B cell (primary cell): ENCODE data around the gene CHST3. TPM values are rescaled to one million over a fixed set of nuclear protein-coding genes. Genes with fewer than 3 reads are reported as not detected.

Experiments
- ATAC-seq: fragments of 200-7000 bp; cut with Tn5 transposase; one replicate; pipeline ENCODE4 v1.10.0; 2021; ENCODE audit warnings: low read depth, mild to moderate bottlenecking, moderate number of reproducible peaks, moderate library complexity
- CTCF ChIA-PET: fragments of 350-600 bp; sonication (Branson Sonifier 250); formaldehyde crosslinking; loops from one replicate; lab custom pipeline; 2021; ENCODE audit warnings: antibody characterized with exemption, inconsistent platforms; lab: Charles Lee
- POLR2A ChIA-PET: fragments of 350-600 bp; sonication (Branson Sonifier 250); formaldehyde crosslinking; loops from one replicate; lab custom pipeline; 2021; ENCODE audit warnings: antibody characterized with exemption; lab: Charles Lee
- DNase-seq: peaks from one replicate; pipeline ENCODE4 v3.0.0; 2013
- H2AFZ ChIP-seq: 2 replicates; pipeline ENCODE4 v1.6.1; 2012; ENCODE audit warnings: mild to moderate bottlenecking, low read depth, low read length; ENCODE audit not compliant: insufficient read depth, poor library complexity, severe bottlenecking
- H3K27ac ChIP-seq, 2 donors: 1 replicate in 1 of 2; 2 replicates in 1 of 2; pipeline ENCODE4 v1.5.1; 2012 to 2013; ENCODE audit warnings: low read length in 2 of 2, mild to moderate bottlenecking in 2 of 2, moderate library complexity in 1 of 2
- H3K27me3 ChIP-seq, 4 experiments: fragments of 200-600 bp in 1 of 4; sonication (generic) in 1 of 4; replicated peaks in 1 of 4; 1 replicate in 2 of 4; 2 replicates in 2 of 4; pipeline versions ENCODE4 v1.6.1 to v1.7.0; 2013 to 2016; ENCODE audit warnings: low read length in 3 of 4, mild to moderate bottlenecking in 2 of 4, mixed read lengths in 1 of 4, moderate library complexity in 1 of 4; ENCODE audit not compliant: insufficient read depth in 4 of 4, control insufficient read depth in 3 of 4; ENCODE audit errors: control extremely low read depth in 1 of 4
- H3K36me3 ChIP-seq, 2 experiments: replicated peaks in 1 of 2; 1 replicate in 1 of 2; 2 replicates in 1 of 2; pipeline versions ENCODE4 v1.6.1 to v1.7.1; 2013; ENCODE audit warnings: low read length in 1 of 2; ENCODE audit not compliant: insufficient read depth in 2 of 2, control insufficient read depth in 1 of 2; ENCODE audit errors: control extremely low read depth in 1 of 2, extremely low read depth in 1 of 2
- H3K4me1 ChIP-seq, 2 donors: fragments of 200-600 bp in 1 of 2; sonication (generic) in 1 of 2; 1 replicate in 1 of 2; 2 replicates in 1 of 2; pipeline versions ENCODE4 v1.5.1 to v1.6.1; 2013 to 2017; ENCODE audit warnings: low read length in 2 of 2; ENCODE audit not compliant: control insufficient read depth in 2 of 2, insufficient read depth in 2 of 2
- H3K4me2 ChIP-seq: replicated peaks from 2 replicates; pipeline ENCODE3; 2012; ENCODE audit warnings: mild to moderate bottlenecking, low read depth, low read length; ENCODE audit not compliant: poor library complexity, severe bottlenecking
- H3K4me3 ChIP-seq, 5 experiments: fragments of 200-600 bp in 1 of 5; sonication (generic) in 1 of 5; 1 replicate in 3 of 5; 2 replicates in 2 of 5; pipeline versions ENCODE4 v1.5.1 to v1.7.0; 2011 to 2016; ENCODE audit warnings: low read length in 4 of 5, mild to moderate bottlenecking in 4 of 5, low read depth in 2 of 5, control low read depth in 1 of 5, moderate library complexity in 1 of 5; ENCODE audit not compliant: insufficient read depth in 1 of 5; ENCODE audit errors: control extremely low read depth in 1 of 5, extremely low read depth in 1 of 5
- H3K79me2 ChIP-seq: fragments of 200-600 bp; sonication (generic); one replicate; pipeline ENCODE4 v1.6.0; 2016; ENCODE audit warnings: low read length; ENCODE audit not compliant: control insufficient read depth, insufficient read depth
- H3K9ac ChIP-seq: fragments of 200-600 bp; sonication (generic); 2 replicates; pipeline ENCODE4 v1.6.1; 2017; ENCODE audit warnings: mild to moderate bottlenecking, low read length, moderate library complexity
- H3K9me3 ChIP-seq, 3 donors: one replicate each; pipeline versions ENCODE4 v1.6.1 to v1.7.1; 2013; ENCODE audit warnings: low read length in 2 of 3; ENCODE audit not compliant: control insufficient read depth in 2 of 3, insufficient read depth in 1 of 3; ENCODE audit errors: control extremely low read depth in 1 of 3
- H4K20me1 ChIP-seq: 2 replicates; pipeline ENCODE4 v1.6.0; 2012; ENCODE audit warnings: mild to moderate bottlenecking, low read length; ENCODE audit not compliant: insufficient read depth, control insufficient read depth, poor library complexity, severe bottlenecking
- H3K27ac Mint-ChIP-seq: one replicate; pipeline ENCODE4 v1.8.0; 2021; ENCODE audit warnings: mixed read lengths
- H3K27me3 Mint-ChIP-seq: one replicate; pipeline ENCODE4 v1.8.0; 2021; ENCODE audit warnings: mixed read lengths
- H3K4me1 Mint-ChIP-seq: one replicate; pipeline ENCODE4 v1.8.0; 2021; ENCODE audit warnings: mixed read lengths
- H3K4me3 Mint-ChIP-seq: one replicate; pipeline ENCODE4 v1.8.0; 2021; ENCODE audit warnings: mixed read lengths
- H3K9me3 Mint-ChIP-seq: one replicate; pipeline ENCODE4 v1.8.0; 2022; ENCODE audit warnings: mixed read lengths; ENCODE audit not compliant: insufficient read depth
- EZH2 ChIP-seq: IDR thresholded peaks from 2 replicates; pipeline ENCODE4 v1.6.1; 2012; ENCODE audit warnings: borderline replicate concordance, low read depth, mild to moderate bottlenecking, moderate library complexity, low read length; ENCODE audit not compliant: insufficient read depth, poor library complexity, severe bottlenecking
- WGBS: methylation state at CpG from one replicate; pipeline ENCODE4 v1.1.5; 2013; ENCODE audit warnings: missing lambda C conversion rate; ENCODE audit not compliant: insufficient coverage; 5-methylcytosine and 5-hydroxymethylcytosine counted together
- intact Hi-C: fragments of 100-400 bp; cut with micrococcal nuclease; formaldehyde crosslinking; loops from one replicate; pipeline ENCODE4 v1.10.0; 2022
- polyA plus RNA-seq: library from polyadenylated mRNA; depleted of rRNA; stranded (reverse); fragments of >200 nt; gene quantifications from 2 replicates; pipeline ENCODE4 v1.2.3, GENCODE V29; 2012
- total RNA-seq, 2 donors: library from RNA; stranded (reverse); fragments of 120-200 nt in 1 of 2; gene quantifications; 1 replicate in 1 of 2; 2 replicates in 1 of 2; pipeline versions ENCODE4 v1.2.3 to v1.2.4, GENCODE V29; 2013 to 2022
- TF ChIP-seq, protein P1 (sequence below): fragments of 200-600 bp; IDR thresholded peaks from one replicate; pipeline ENCODE4 v1.8.0; 2022; ENCODE audit warnings: antibody characterized with exemption, mild to moderate bottlenecking

CHST3 gene
- total and polyA plus RNA-seq, 2 donors (not counting 1 experiment from before 2014, with no cell fraction given): 0.01 TPM; not detected in 1

- Histone ChIP-seq H3K79me2 (no peaks in the 10 kb centered on the region), H4K20me1 (no peaks in the 10 kb centered on the region), H3K27ac (no peak overlapping the region), H3K36me3 (no peaks in the 10 kb centered on the region), H3K4me1 (peaks cover 2% of the 10 kb centered on the region in 2 donors), H3K27me3 (peaks cover 0 to 8% (median 1%) of the 10 kb centered on the region in 4 experiments), H3K9me3 (peaks cover 0 to 23% (median 7%) of the 10 kb centered on the region in 3 donors), H3K4me3 (no peak overlapping the region), H2AFZ (no peak overlapping the region), H3K9ac (no peak overlapping the region), H3K4me2 (no peak overlapping the region)
- peaks cover 12% of the 10 kb centered on the region for H3K27me3 Mint-ChIP-seq
- no peak overlapping the region for H3K27ac Mint-ChIP-seq
- ChIA-PET CTCF (interaction anchor here (0.6 to 1.3 kb wide), 2 partner anchors 38 to 73 kb away, joined by 3 read pairs; no protein-coding TSS in a partner anchor), POLR2A (no interaction called here)
- DNase-seq (no peak), ATAC-seq (no peak)
- peaks cover 2% of the 10 kb centered on the region for H3K4me1 Mint-ChIP-seq
- H3K9me3 Mint-ChIP-seq: peaks cover 6% of the 10 kb centered on the region
- no peak overlapping the region for H3K4me3 Mint-ChIP-seq
- WGBS: no CpG with 5 or more reads among the region's 1 CpG
- intact Hi-C loops: no loop called here
- TF ChIP-seq EZH2: no peak
- TF ChIP-seq, protein P1, sequence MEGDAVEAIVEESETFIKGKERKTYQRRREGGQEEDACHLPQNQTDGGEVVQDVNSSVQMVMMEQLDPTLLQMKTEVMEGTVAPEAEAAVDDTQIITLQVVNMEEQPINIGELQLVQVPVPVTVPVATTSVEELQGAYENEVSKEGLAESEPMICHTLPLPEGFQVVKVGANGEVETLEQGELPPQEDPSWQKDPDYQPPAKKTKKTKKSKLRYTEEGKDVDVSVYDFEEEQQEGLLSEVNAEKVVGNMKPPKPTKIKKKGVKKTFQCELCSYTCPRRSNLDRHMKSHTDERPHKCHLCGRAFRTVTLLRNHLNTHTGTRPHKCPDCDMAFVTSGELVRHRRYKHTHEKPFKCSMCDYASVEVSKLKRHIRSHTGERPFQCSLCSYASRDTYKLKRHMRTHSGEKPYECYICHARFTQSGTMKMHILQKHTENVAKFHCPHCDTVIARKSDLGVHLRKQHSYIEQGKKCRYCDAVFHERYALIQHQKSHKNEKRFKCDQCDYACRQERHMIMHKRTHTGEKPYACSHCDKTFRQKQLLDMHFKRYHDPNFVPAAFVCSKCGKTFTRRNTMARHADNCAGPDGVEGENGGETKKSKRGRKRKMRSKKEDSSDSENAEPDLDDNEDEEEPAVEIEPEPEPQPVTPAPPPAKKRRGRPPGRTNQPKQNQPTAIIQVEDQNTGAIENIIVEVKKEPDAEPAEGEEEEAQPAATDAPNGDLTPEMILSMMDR: no peak
Observed at GRCh38 chr10:71933651-71934050, 30.5 kb upstream of the CHST3 start.

DNA sequence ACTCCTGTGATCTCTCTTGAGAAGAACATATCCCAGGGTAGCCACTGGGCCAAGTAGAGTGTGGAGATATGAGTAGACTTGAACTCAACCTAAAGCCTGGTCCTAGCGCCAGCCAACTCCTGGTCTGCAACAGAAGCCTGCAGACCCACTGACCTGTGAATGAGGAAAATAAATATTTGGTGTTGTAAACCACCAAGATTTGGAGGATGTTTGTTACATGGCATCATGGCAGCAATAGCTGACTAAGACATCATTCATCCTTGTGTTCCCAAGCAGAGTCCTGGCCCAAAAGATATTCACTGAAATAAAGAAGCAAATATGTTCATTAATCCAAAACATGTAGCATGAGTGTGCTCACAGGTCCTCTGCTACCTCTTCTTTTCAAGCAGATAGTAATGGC lies 26.0 kb upstream of the CHST3 start:
- Histone ChIP-seq H4K20me1 (no peaks in the 10 kb centered on the region), H3K27me3 (peaks cover 0 to 4% (median under 1%) of the 10 kb centered on the region in 4 experiments), H3K9me3 (peaks cover 0 to 39% (median 31%) of the 10 kb centered on the region in 3 donors), H3K9ac (no peak overlapping the region), H2AFZ (no peak overlapping the region), H3K79me2 (no peaks in the 10 kb centered on the region), H3K4me1 (peaks cover 12% of the 10 kb centered on the region in 2 donors), H3K27ac (no peak overlapping the region), H3K4me3 (no peak overlapping the region), H3K36me3 (no peaks in the 10 kb centered on the region), H3K4me2 (no peak overlapping the region)
- H3K27ac Mint-ChIP-seq: no peak overlapping the region
- WGBS: 100% methylated on average over 1 of the region's 1 CpG
- ChIA-PET POLR2A (no interaction called here), CTCF (no interaction called here)
- no peak for TF ChIP-seq EZH2
- TF ChIP-seq, protein P1: no peak
- peaks cover 7% of the 10 kb centered on the region for H3K27me3 Mint-ChIP-seq
- H3K4me3 Mint-ChIP-seq: no peak overlapping the region
- peaks cover 14% of the 10 kb centered on the region for H3K4me1 Mint-ChIP-seq
- DNase-seq: no peak
- no peak for ATAC-seq
- intact Hi-C loops: no loop called here
- H3K9me3 Mint-ChIP-seq: peaks cover 14% of the 10 kb centered on the region
